ENCODE measurements around the gene CELA1.
"Not testable (repeated sequence)": the region's sequence is repeated elsewhere in the genome, so short reads cannot be mapped to it uniquely, and the experiment has no call there.

The CELA1 gene

GRCh38 chr12:51307655-51308593 is 38.6 kb downstream of the CELA1 start:
- Histone ChIP-seq H3K9me3 (ENCODE audit: control insufficient read depth, low read length) (no peaks in the 10 kb centered on the region), H3K4me1 (ENCODE audit: control insufficient read depth, insufficient read depth, low read length, poor library complexity, severe bottlenecking) (peaks cover 3% of the 10 kb centered on the region), H3K36me3 (ENCODE audit: control insufficient read depth, insufficient read depth, low read length) (no peaks in the 10 kb centered on the region), H3K4me3 (ENCODE audit: extremely low read depth, insufficient read depth, low read length, poor library complexity, severe bottlenecking) (no peak overlapping the region), H3K27ac (ENCODE audit: low read depth, low read length, severe bottlenecking) (no peak overlapping the region)
- 100% methylated on average over 1 to 2 of the region's 6 CpGs for WGBS, 2 experiments (ENCODE audit: insufficient coverage in 2 of 2)

DNA sequence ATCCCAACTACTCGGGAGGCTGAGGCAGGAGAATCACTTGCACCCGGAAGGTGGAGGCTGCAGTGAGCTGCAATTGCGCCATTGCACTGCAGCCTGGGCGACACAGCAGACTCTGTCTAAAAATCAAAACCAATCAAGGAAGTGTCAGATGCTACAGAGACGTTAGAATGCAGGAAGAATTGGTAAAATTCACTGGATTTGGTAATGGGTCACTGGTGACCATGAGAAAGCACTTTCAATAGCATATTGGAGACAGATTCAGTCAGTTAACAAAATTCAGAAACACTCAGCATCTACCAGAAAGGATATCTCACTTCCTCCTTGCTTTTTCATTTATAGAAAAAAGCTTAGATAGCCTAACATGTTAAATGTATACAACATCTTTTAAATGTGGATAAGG is 40.0 kb downstream of the CELA1 start:
- no peak overlapping the region for H3K4me3 ChIP-seq (ENCODE audit: extremely low read depth, insufficient read depth, low read length, poor library complexity, severe bottlenecking)
- no peak overlapping the region for H3K27ac ChIP-seq (ENCODE audit: low read depth, low read length, severe bottlenecking)
- no peaks in the 10 kb centered on the region for H3K9me3 ChIP-seq (ENCODE audit: control insufficient read depth, low read length)
- 81% methylated on average over 2 to 4 of the region's 5 CpGs for WGBS, 2 experiments (ENCODE audit: insufficient coverage in 2 of 2)
- no peaks in the 10 kb centered on the region for H3K36me3 ChIP-seq (ENCODE audit: control insufficient read depth, insufficient read depth, low read length)
- peaks cover 3% of the 10 kb centered on the region for H3K4me1 ChIP-seq (ENCODE audit: control insufficient read depth, insufficient read depth, low read length, poor library complexity, severe bottlenecking)

GRCh38 chr12:51300768-51301167 is 45.7 kb downstream of the CELA1 start:
- H3K36me3 ChIP-seq (ENCODE audit: control insufficient read depth, insufficient read depth, low read length); H3K27ac ChIP-seq (ENCODE audit: low read depth, low read length, severe bottlenecking); H3K9me3 ChIP-seq (ENCODE audit: control insufficient read depth, low read length); H3K4me3 ChIP-seq (ENCODE audit: extremely low read depth, insufficient read depth, low read length, poor library complexity, severe bottlenecking); H3K4me1 ChIP-seq (ENCODE audit: control insufficient read depth, insufficient read depth, low read length, poor library complexity, severe bottlenecking): not testable (repeated sequence)
- 89 to 100% methylated on average over 7 of the region's 10 CpGs for WGBS, 2 experiments (ENCODE audit: insufficient coverage in 2 of 2)

- Histone ChIP-seq H3K4me3 (ENCODE audit: extremely low read depth, insufficient read depth, low read length, poor library complexity, severe bottlenecking) (no peak overlapping the region), H3K4me1 (ENCODE audit: control insufficient read depth, insufficient read depth, low read length, poor library complexity, severe bottlenecking) (no peaks in the 10 kb centered on the region), H3K9me3 (ENCODE audit: control insufficient read depth, low read length) (no peaks in the 10 kb centered on the region), H3K36me3 (ENCODE audit: control insufficient read depth, insufficient read depth, low read length) (no peaks in the 10 kb centered on the region), H3K27ac (ENCODE audit: low read depth, low read length, severe bottlenecking) (no peak overlapping the region)
- 93 to 100% methylated on average over 2 to 3 of the region's 5 CpGs for WGBS, 2 experiments (ENCODE audit: insufficient coverage in 2 of 2)
Measured at GRCh38 chr12:51295651-51296050, 50.8 kb downstream of the CELA1 start.

GRCh38 chr12:51294097-51294496 is 52.4 kb downstream of the CELA1 start:
- not testable (repeated sequence) for H3K4me3 ChIP-seq (ENCODE audit: extremely low read depth, insufficient read depth, low read length, poor library complexity, severe bottlenecking); H3K27ac ChIP-seq (ENCODE audit: low read depth, low read length, severe bottlenecking); H3K9me3 ChIP-seq (ENCODE audit: control insufficient read depth, low read length); H3K36me3 ChIP-seq (ENCODE audit: control insufficient read depth, insufficient read depth, low read length); H3K4me1 ChIP-seq (ENCODE audit: control insufficient read depth, insufficient read depth, low read length, poor library complexity, severe bottlenecking)
- WGBS, 2 experiments (ENCODE audit: insufficient coverage in 2 of 2) = 90 to 98% methylated on average over 9 of the region's 10 CpGs

DNA sequence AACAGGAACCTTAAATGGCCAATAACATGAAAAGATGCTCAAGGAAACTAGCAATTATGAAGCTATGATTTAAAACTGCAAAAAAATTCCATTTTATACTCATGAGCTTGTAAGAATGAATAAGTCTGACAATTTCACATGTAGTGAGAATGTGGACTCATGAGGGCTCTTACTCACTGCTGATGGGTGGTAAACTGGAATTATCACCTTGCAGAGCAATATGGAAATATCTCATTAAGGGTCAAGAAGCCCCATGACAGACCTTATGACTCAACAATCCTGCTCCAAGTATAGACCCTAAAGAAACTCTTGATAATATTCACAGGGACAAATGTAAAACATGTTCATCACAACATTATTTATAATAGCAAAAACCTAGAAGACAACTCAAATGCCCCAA is 52.8 kb downstream of the CELA1 start:
- Histone ChIP-seq H3K9me3 (ENCODE audit: control insufficient read depth, low read length) (no peaks in the 10 kb centered on the region), H3K4me3 (ENCODE audit: extremely low read depth, insufficient read depth, low read length, poor library complexity, severe bottlenecking) (no peak overlapping the region), H3K4me1 (ENCODE audit: control insufficient read depth, insufficient read depth, low read length, poor library complexity, severe bottlenecking) (no peaks in the 10 kb centered on the region), H3K36me3 (ENCODE audit: control insufficient read depth, insufficient read depth, low read length) (no peaks in the 10 kb centered on the region), H3K27ac (ENCODE audit: low read depth, low read length, severe bottlenecking) (no peak overlapping the region)

DNA sequence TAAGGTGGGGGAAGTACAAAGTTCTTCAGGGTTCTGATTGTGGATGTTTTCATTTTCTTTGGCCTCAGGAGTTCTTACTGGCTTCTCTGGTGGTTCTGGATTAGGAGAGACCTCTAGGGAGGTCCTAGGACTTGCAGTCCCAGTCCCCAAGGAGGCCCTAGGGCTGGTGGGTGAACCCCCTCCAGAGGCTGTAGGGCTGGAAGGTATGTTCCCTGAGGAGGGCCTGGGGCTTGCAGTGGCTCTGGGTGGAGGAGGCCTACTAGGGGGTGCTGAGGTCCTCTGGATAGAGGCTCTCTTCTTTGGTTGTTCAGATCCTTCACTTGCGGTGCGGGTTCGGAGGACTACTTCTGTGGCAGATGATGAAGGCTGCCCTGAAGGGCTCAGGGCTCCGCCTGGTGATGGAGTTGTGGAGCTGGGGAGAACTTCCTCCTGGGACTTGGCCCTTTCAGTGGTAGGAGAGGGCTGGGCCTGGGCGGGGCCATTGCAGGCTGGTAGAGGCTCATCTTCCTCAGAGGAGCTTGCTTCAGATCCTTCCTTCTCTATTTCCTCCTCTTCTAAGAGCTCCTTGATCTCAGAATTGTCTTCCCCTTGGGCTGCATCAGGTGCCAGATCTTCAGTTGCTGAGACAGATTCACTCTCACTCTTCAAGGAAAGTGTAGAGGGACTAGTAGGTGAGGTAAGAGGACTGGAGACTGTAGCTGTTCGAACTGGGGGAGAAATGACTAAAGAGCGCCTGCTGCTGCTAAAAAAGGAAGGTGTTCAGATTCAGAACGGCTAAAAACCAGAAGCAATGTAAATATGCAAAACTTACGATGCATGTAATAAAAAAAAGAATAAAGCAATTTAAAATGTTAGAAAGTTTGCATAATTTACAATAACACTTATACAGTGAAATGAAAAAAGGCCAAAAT is 54.6 kb downstream of the CELA1 start:
- H3K36me3 ChIP-seq (ENCODE audit: control insufficient read depth, insufficient read depth, low read length); H3K4me3 ChIP-seq (ENCODE audit: extremely low read depth, insufficient read depth, low read length, poor library complexity, severe bottlenecking); H3K4me1 ChIP-seq (ENCODE audit: control insufficient read depth, insufficient read depth, low read length, poor library complexity, severe bottlenecking); H3K27ac ChIP-seq (ENCODE audit: low read depth, low read length, severe bottlenecking); H3K9me3 ChIP-seq (ENCODE audit: control insufficient read depth, low read length): not testable (repeated sequence)
- WGBS, 2 experiments (ENCODE audit: insufficient coverage in 2 of 2) = 92 to 96% methylated on average over 4 to 6 of the region's 9 CpGs

GRCh38 chr12:51285843-51286242 is 60.6 kb downstream of the CELA1 start:
- no peaks in the 10 kb centered on the region for H3K36me3 ChIP-seq (ENCODE audit: control insufficient read depth, insufficient read depth, low read length)
- no peaks in the 10 kb centered on the region for H3K9me3 ChIP-seq (ENCODE audit: control insufficient read depth, low read length)
- H3K27ac ChIP-seq (ENCODE audit: low read depth, low read length, severe bottlenecking) = no peak overlapping the region
- WGBS, 2 experiments (ENCODE audit: insufficient coverage in 2 of 2) = no CpG with 5 or more reads among the region's 1 CpG
- H3K4me3 ChIP-seq (ENCODE audit: extremely low read depth, insufficient read depth, low read length, poor library complexity, severe bottlenecking) = no peak overlapping the region
- no peaks in the 10 kb centered on the region for H3K4me1 ChIP-seq (ENCODE audit: control insufficient read depth, insufficient read depth, low read length, poor library complexity, severe bottlenecking)

DNA sequence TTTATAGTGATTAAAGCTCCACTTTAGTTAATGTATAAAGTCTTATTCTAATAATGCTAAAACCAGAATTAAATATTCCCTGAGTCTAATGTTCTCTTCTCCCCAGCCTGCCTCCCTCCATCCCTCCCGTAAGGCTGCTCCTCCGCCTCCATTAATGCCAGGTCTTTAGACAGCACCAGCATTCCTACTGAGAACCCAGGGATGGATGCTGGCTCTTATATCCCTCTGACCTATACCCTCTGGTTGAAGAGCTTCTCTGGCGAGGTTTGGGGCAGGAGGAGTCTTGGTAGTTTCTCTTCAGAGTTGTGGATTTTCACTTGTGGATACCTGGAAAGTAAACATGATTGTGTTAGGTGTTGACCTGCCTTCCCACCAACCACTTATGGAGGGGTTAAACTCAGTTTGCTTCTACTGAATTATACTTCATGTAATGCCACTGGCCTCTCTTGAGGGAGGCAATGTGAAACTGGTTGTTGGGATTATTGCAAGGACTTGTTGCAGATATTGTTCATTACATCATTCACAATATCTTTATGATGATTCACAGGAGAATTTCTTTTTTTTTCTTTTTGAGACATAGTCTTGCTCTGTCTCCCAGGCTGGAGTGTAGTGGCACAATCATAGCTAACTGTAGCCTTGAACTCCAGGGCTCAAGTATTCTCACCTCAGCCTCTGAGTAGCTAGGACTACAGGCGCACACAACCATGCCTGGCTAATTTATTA is 65.1 kb downstream of the CELA1 start:
- Histone ChIP-seq H3K4me3 (ENCODE audit: extremely low read depth, insufficient read depth, low read length, poor library complexity, severe bottlenecking) (no peak overlapping the region), H3K4me1 (ENCODE audit: control insufficient read depth, insufficient read depth, low read length, poor library complexity, severe bottlenecking) (no peaks in the 10 kb centered on the region), H3K9me3 (ENCODE audit: control insufficient read depth, low read length) (no peaks in the 10 kb centered on the region), H3K27ac (ENCODE audit: low read depth, low read length, severe bottlenecking) (no peak overlapping the region), H3K36me3 (ENCODE audit: control insufficient read depth, insufficient read depth, low read length) (no peaks in the 10 kb centered on the region)
- WGBS, 2 experiments (ENCODE audit: insufficient coverage in 2 of 2) = 84 to 85% methylated on average over 3 to 4 of the region's 4 CpGs

Data from mesodermal cell (in vitro differentiated cells).